Fibroblast of pulmonary artery (primary cell): ENCODE results near the gene EIF4B.

Source experiments
- DNase-seq: peaks from one replicate; pipeline ENCODE4 v3.0.0-alpha.2; 2010; ENCODE audit warnings: low read depth
- H3K4me3 ChIP-seq: replicated peaks from 2 replicates; pipeline ENCODE4 v1.5.1; 2011; ENCODE audit warnings: low read depth, mild to moderate bottlenecking, control low read depth, low read length, moderate library complexity
- CTCF ChIP-seq: IDR thresholded peaks from 2 replicates; pipeline ENCODE4 v1.5.1; 2011; ENCODE audit warnings: mild to moderate bottlenecking, control low read depth, low read length, inconsistent platforms; ENCODE audit errors: missing control alignments

EIF4B gene

DNA sequence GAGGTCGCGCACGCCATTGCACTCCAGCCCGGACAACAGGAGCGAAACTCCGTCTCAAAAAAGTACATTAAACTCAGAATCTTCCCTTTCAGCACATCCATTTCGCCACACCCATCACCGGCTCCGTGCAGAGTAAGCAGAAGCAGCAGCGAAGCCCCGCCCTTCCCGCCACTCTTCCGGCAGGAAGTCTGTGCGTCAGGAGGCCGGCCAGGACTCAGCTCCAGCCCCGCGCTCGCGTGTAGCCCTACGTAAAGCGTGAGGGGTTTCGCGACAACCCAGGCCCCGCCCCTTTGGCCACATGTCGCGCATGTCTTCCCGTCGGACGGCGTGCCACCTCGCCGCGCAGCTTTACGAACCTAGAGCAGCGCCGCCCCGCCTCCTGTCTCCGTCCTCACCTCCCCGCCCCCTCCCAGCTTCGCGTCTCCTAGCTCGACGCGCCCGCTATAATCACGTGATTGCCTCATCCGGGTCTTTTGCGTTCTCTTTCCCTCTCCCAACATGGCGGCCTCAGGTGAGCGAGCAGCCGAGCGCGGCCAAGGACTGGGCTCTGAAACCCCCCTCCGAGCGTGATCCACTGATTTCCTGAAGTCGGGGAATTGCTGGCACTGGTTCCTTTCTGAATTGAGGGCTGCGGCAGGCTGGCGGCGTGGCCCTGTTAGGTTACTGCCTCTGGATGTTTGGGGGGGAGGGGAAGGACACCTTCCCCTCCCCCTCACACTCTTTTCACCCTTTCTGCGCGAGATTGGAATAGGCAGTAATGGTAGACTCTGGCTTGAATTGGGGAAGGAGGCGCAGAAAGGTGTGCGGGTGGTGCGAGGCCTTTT lies at the start of gene EIF4B:
EIF4B (plus strand) TSS at position 471 of the 824 bp plus-strand sequence; CDS start at position 499, 28 bp downstream.
- peak within 1 kb of the TSS; percentile 100 for H3K4me3 ChIP-seq
- no peak for TF ChIP-seq CTCF
- peak; percentile 100 for DNase-seq

- no peak overlapping the region for H3K4me3 ChIP-seq
- TF ChIP-seq CTCF, result no peak
- no peak for DNase-seq
These were observed 49.3 kb upstream of the EIF4B start for GRCh38 chr12:52956987-52957386.

DNA sequence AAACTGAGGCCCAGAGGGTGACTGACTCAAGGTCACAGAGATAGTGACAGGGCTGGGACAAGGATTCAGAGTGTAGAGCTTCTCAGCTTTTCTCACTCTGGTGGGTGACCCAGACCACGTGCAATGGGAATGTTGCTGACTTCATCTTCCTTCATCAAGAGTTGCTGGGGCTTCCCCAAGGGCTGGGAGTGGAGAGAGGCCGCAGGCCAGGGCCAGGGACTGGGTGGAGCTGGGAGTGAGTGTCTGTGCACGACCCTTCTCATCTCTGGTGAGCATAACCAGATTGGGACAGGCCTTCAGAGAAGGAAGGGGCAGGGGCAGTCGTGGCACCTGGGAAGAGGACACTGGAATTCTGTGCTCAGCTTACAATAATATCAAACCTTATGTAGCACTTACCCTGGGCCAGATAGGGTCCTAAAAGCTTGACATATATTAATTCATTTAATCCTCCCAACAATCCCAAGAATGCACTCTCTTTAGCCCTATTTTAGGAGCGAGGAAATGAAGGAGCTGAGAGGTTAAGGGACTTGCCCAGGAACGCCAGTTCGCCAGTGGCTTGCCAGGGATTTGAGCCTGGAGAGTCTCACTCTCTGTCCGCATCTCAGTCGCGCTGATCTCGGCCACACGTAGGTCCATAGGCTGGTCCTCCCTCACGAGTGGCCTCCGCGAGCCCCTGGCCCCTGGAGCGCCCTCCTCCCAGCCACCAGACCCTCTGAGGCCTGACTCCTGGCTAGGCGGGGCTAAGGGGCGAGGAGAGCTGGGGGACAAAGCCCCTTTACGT lies 41.5 kb upstream of the EIF4B start:
- peak overlapping the region; percentile 22 for H3K4me3 ChIP-seq
- no peak for TF ChIP-seq CTCF

GRCh38 chr12:52965337-52965731 lies 40.9 kb upstream of the EIF4B start:
- peak overlapping the region; percentile 22 for H3K4me3 ChIP-seq
- no peak for DNase-seq
- TF ChIP-seq CTCF, result no peak

More for the DNA sequence above, 41.5 kb upstream of the EIF4B start:
- no peak for DNase-seq

- DNase-seq, result no peak
- TF ChIP-seq CTCF, result no peak
- no peak overlapping the region for H3K4me3 ChIP-seq
These were observed 37.0 kb upstream of the EIF4B start for GRCh38 chr12:52969166-52969795.

DNA sequence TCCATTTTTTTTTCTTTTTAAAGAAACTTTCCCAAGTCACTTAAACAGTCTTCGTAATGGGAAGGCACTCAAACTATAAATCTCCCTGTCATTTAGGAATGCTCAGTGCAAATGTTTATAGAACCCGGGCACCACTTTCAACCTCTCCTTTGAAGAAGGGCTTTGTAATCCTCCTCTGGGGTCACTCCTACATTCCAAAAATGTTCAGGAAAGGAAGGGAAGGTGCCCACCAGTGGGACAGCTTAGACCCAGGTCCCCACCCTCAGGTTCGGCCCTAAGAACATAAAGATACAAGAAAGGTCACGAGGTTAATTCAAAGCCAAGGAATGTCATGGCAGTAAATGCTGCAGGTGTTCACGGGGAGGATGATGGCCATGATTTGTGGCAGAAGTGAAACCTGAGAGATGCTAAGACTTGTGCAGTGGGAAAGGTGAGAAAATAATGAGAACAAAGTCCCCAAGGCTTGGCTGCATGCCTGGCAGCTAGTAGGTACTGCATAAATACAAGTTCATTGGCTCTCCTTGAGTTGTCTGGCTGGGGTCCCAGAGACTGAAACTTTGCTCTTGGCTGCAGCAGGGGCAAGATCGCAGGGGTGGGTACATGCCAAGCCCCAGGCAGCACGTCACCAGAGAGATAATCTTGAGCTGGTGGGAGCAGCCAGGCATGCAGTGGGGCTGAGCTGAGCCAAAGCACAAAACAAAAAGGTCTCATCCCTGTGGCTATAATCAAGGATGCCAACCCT lies 36.3 kb upstream of the EIF4B start:
- DNase-seq, result no peak
- TF ChIP-seq CTCF, result no peak
- H3K4me3 ChIP-seq, result no peak overlapping the region
